Retinal pigment epithelial cell (primary cell): ENCODE measurements around the gene DYNLRB1.

Source experiments
- DNase-seq: peaks from one replicate; pipeline ENCODE4 v3.0.0-alpha.2; 2010; ENCODE audit warnings: low read depth
- H3K4me3 ChIP-seq: 2 replicates; pipeline ENCODE4 v1.5.1; 2011; ENCODE audit warnings: mild to moderate bottlenecking, low read length, control low read depth, moderate library complexity
- TF ChIP-seq, protein P1 (sequence below): conservative IDR thresholded peaks from 2 replicates; pipeline ENCODE4 v1.5.1; 2011; ENCODE audit warnings: low read depth, low read length, control low read depth, inconsistent platforms

Gene DYNLRB1

DNA sequence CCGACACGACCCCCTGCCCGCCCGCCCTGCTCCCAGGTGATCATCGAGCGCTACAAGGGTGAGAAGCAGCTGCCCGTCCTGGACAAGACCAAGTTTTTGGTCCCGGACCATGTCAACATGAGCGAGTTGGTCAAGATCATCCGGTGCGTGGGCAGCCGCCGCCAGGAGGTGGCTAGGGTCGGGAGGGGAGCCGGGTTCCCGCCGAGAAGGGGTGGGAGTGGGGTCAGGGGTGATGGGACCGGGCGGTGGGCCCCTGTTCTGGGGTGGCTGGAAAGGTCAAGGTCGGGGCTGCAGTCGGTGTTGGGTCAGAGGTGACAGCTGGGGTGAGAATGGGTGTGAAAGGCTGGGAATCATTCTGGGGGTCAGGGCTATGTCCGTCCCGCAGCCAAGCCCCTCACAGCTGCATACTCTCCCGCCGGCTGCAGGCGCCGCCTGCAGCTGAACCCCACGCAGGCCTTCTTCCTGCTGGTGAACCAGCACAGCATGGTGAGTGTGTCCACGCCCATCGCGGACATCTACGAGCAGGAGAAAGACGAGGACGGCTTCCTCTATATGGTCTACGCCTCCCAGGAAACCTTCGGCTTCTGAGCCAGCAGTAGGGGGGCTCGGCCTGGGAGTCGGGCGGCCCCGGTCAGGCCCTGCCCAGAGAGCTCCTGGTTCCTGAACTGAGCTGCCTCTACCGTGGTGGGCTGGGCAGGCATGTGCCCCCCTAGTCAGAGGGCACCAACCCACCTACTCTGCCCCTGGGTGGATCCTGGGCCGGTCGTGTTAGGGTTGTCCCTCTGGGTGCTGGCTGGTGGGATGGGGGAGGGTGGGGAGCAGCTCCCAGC lies 43.3 kb downstream of the DYNLRB1 start:
- H3K4me3 ChIP-seq, result peak overlapping the region; percentile 81
- TF ChIP-seq, protein P1, sequence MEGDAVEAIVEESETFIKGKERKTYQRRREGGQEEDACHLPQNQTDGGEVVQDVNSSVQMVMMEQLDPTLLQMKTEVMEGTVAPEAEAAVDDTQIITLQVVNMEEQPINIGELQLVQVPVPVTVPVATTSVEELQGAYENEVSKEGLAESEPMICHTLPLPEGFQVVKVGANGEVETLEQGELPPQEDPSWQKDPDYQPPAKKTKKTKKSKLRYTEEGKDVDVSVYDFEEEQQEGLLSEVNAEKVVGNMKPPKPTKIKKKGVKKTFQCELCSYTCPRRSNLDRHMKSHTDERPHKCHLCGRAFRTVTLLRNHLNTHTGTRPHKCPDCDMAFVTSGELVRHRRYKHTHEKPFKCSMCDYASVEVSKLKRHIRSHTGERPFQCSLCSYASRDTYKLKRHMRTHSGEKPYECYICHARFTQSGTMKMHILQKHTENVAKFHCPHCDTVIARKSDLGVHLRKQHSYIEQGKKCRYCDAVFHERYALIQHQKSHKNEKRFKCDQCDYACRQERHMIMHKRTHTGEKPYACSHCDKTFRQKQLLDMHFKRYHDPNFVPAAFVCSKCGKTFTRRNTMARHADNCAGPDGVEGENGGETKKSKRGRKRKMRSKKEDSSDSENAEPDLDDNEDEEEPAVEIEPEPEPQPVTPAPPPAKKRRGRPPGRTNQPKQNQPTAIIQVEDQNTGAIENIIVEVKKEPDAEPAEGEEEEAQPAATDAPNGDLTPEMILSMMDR, result no peak
- DNase-seq, result no peak

DNA sequence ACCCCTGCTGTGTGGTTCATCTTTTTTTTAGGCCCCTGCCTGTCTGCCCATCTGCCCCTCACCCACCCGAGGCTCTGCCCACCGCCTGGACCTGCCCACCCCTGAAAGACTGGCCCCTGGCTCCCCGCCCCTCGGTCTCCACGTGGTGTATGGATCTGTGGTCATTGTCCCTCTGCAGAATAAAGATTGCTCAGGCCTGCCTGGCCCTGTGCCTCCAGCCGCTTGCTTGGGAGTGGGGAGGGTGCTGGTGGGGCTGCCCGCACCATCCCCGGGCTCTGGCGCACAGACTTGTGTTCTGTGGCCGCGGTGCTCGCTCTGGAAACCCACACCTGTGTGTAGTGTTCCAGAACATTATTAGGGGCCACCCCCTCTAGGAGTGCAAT lies 43.9 kb downstream of the DYNLRB1 start:
- no peak for DNase-seq
- no peak overlapping the region for H3K4me3 ChIP-seq
- TF ChIP-seq, protein P1, result no peak

DNA sequence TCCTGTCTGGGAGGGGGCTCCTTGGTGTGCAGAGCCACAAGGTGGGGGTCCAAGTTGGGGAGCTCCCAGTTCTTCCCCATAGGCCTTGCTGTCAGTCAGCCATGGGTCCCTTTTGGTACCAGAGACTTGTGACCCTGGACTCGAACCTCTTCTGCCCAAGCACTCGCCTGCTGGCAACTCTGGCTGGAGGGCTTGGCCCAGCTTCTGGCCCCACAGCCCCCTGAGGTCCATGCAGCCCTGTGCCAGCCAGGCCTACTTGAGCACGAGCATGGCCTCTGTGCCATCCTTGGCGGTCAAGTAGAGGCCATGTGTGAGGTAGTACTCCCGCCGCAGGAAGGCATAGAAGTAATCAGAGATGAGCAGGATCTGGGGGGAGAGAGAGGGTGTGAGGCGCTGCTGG lies 44.4 kb downstream of the DYNLRB1 start:
- DNase-seq, result no peak
- no peak overlapping the region for H3K4me3 ChIP-seq
- TF ChIP-seq, protein P1, result no peak

DNA sequence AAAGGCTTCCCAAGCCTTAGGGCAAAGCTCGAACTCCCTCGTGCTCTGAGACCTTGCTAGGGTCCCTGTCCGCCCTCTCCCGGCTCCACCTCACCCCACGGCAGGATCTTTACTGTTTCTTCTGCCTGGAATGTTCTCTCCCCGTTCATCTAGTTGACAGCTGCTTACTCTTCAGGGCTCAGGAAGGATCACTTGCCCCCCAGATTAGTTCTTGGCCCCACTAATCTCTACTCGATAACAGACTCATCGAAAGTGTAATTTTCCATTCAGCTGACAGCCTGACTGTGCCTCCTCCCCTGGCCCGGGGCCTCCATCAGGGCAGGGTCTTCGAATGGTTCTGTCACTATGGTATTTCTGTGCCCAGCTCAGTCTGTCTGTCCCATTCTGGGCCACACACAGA lies 45.4 kb downstream of the DYNLRB1 start:
- TF ChIP-seq, protein P1, result no peak
- no peak overlapping the region for H3K4me3 ChIP-seq
- no peak for DNase-seq

DNA sequence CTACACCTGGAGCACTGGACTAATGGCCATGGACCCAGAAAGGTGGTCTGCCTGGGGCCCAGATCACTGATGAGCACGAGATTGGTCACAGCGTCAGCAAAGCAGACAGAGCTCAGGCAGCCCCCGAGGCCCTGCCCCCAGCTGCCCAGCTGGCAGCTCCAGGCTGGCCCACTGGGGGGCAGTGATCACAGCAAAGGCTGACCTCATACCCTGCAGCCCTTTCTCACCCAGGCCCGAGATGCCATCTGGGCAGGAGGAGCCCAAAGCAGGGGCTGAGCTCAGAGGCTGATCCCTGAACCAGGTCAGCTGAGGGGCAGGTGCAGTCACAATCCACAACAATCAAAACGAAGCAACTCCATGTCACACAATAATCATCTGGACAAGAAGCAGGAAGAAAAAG lies 46.4 kb downstream of the DYNLRB1 start:
- no peak overlapping the region for H3K4me3 ChIP-seq
- TF ChIP-seq, protein P1, result peak; percentile 71
- DNase-seq, result no peak

DNA sequence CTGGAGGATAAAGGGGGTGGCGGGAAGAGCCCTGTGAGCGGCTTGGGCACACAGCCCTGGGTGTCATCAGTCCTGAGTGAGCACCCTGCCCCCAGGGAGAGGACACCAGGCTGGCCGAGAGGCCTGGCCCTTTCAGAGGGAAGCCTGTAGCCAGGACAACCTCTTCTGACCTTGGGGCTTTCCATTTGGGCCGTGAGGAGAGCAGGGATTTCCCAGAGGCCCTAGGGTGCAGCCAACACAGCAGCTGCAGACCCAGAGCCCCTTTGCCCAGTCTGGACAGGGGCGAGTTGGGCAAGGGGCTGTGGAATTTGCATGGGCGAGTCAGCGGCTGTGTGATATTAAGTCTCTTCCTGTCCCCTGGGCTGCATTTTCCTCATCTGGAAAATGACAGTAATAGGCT lies 48.6 kb downstream of the DYNLRB1 start:
- H3K4me3 ChIP-seq, result no peak overlapping the region
- TF ChIP-seq, protein P1, result no peak

More for the DNA sequence above, 48.6 kb downstream of the DYNLRB1 start:
- no peak for DNase-seq
